Mesendoderm (in vitro differentiated cells): ENCODE data around the gene CPNE4.
"Not testable (repeated sequence)": the region's sequence is repeated elsewhere in the genome, so short reads cannot be mapped to it uniquely, and the experiment has no call there.

Source experiments
- DNase-seq: peaks from one replicate; pipeline ENCODE4 v3.0.0; 2013
- H2AK5ac ChIP-seq: 2 replicates; pipeline ENCODE4 v1.6.1; 2013; ENCODE audit warnings: low read length, inconsistent platforms
- H2BK120ac ChIP-seq: 2 replicates; pipeline ENCODE4 v1.6.1; 2013; ENCODE audit warnings: low read depth, mild to moderate bottlenecking, low read length, moderate library complexity, mixed read lengths
- H2BK15ac ChIP-seq: replicated peaks from 2 replicates; pipeline ENCODE4 v1.6.1; 2013; ENCODE audit warnings: low read depth, mild to moderate bottlenecking, moderate library complexity
- H2BK5ac ChIP-seq: 2 replicates; pipeline ENCODE4 v1.6.1; 2013; ENCODE audit warnings: low read length, inconsistent platforms
- H3K18ac ChIP-seq: 2 replicates; pipeline ENCODE4 v1.6.1; 2013; ENCODE audit warnings: mild to moderate bottlenecking, low read length, mixed read lengths
- H3K23ac ChIP-seq: one replicate; pipeline ENCODE4 v1.6.1; 2013; ENCODE audit warnings: low read length
- H3K27ac ChIP-seq: 2 replicates; pipeline ENCODE4 v1.5.1; 2013; ENCODE audit warnings: low read depth, mild to moderate bottlenecking, inconsistent platforms, low read length, moderate library complexity
- H3K27me3 ChIP-seq: 2 replicates; pipeline ENCODE4 v1.6.1; 2013; ENCODE audit warnings: low read length, control low read depth, mild to moderate bottlenecking, inconsistent platforms; ENCODE audit not compliant: insufficient read depth, poor library complexity
- H3K36me3 ChIP-seq: 2 replicates; pipeline ENCODE4 v1.6.1; 2013; ENCODE audit warnings: low read length, inconsistent platforms; ENCODE audit not compliant: control insufficient read depth, insufficient read depth
- H3K4ac ChIP-seq: one replicate; pipeline ENCODE4 v1.6.1; 2013; ENCODE audit warnings: low read depth, mild to moderate bottlenecking, low read length, moderate library complexity
- H3K4me1 ChIP-seq: 2 replicates; pipeline ENCODE4 v1.6.1; 2013; ENCODE audit warnings: low read depth, low read length, inconsistent platforms; ENCODE audit not compliant: control insufficient read depth
- H3K4me2 ChIP-seq: 2 replicates; pipeline ENCODE4 v1.6.1; 2013; ENCODE audit warnings: low read length
- H3K4me3 ChIP-seq: 2 replicates; pipeline ENCODE4 v1.5.1; 2013; ENCODE audit warnings: mild to moderate bottlenecking, low read length
- H3K56ac ChIP-seq: one replicate; pipeline ENCODE4 v1.6.1; 2013; ENCODE audit warnings: low read length
- H3K79me1 ChIP-seq: 2 replicates; pipeline ENCODE4 v1.6.1; 2013; ENCODE audit warnings: low read length, inconsistent platforms
- H3K79me2 ChIP-seq: 2 replicates; pipeline ENCODE4 v1.6.1; 2013; ENCODE audit warnings: mild to moderate bottlenecking, low read length; ENCODE audit not compliant: control insufficient read depth, insufficient read depth
- H3K9ac ChIP-seq: 2 replicates; pipeline ENCODE4 v1.6.1; 2013; ENCODE audit warnings: low read length, inconsistent platforms
- H4K5ac ChIP-seq: one replicate; pipeline ENCODE4 v1.6.1; 2013; ENCODE audit warnings: low read length
- H4K8ac ChIP-seq: one replicate; pipeline ENCODE4 v1.6.1; 2013; ENCODE audit warnings: low read depth, mild to moderate bottlenecking, control low read depth, low read length, moderate library complexity
- whole genome bisulfite sequencing: extraction: QIAGEN DNeasy Blood & Tissue Kit; methylation state at CpG from one replicate; pipeline ENCODE4 v1.1.7; 2013; ENCODE audit warnings: low lambda C conversion rate, missing lambda C conversion rate; ENCODE audit not compliant: insufficient coverage; ENCODE audit errors: extremely low coverage; 5-methylcytosine and 5-hydroxymethylcytosine counted together

Gene CPNE4

DNA sequence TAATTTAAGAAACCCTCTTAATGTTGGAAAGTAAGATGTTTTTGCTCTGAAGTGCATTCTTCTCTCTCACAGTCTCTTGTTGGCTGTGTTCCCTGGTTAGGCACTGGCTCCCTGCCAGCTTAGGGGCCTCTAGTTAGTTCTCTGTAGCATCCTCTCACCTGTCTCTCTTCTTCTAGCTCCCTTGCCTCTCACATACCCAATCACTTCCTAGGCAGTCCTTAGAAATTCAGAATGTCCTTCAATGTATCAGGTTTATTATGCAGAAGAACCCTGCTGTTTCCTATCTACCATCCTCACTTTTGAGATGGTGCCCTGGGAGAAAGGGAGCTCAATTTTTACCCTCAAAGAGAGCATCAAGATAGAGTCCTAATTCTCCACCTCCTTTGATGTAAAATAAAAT, 36.2 kb upstream of the CPNE4 start:
- Histone ChIP-seq H4K8ac (no peak overlapping the region), H2BK5ac (no peak overlapping the region), H3K79me1 (no peaks in the 10 kb centered on the region), H3K18ac (no peak overlapping the region), H2BK120ac (no peak overlapping the region), H3K4ac (no peak overlapping the region), H3K4me1 (no peaks in the 10 kb centered on the region), H3K79me2 (no peaks in the 10 kb centered on the region), H3K4me3 (no peak overlapping the region), H3K56ac (no peak overlapping the region), H3K23ac (no peak overlapping the region), H3K27me3 (peaks cover 2% of the 10 kb centered on the region), H3K4me2 (no peak overlapping the region), H3K36me3 (no peaks in the 10 kb centered on the region), H3K9ac (no peak overlapping the region), H3K27ac (no peak overlapping the region), H4K5ac (no peak overlapping the region), H2BK15ac (no peak overlapping the region), H2AK5ac (no peak overlapping the region)
- no peak for DNase-seq

DNA sequence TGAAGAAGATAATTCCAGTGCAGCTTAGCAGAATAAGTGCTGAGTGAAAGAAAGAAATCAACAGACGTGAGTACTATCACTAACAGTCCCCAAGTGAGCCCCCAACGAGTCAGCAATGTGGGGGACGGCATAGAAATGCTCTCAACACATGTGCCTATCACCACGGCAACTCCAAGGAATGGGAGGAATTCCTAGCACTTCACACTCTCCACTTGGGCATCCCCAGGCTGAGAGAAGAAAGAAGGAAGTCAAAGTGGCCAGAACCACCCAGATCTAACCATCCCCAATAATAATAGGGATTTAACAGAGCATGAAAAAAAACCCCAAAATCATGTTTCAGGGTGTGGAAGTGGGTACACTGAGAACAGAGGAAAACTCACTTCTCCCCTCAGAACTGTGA, 29.3 kb upstream of the CPNE4 start:
- Histone ChIP-seq H2BK15ac (no peak overlapping the region), H3K9ac (no peak overlapping the region), H3K27ac (no peak overlapping the region), H4K5ac (no peak overlapping the region), H4K8ac (no peak overlapping the region), H3K79me1 (no peaks in the 10 kb centered on the region), H3K4me2 (no peak overlapping the region), H3K18ac (no peak overlapping the region), H3K79me2 (no peaks in the 10 kb centered on the region), H3K27me3 (no peaks in the 10 kb centered on the region), H2AK5ac (no peak overlapping the region), H2BK5ac (no peak overlapping the region), H3K4me3 (no peak overlapping the region), H3K36me3 (no peaks in the 10 kb centered on the region), H3K4ac (no peak overlapping the region), H2BK120ac (no peak overlapping the region), H3K4me1 (peaks cover 4% of the 10 kb centered on the region), H3K23ac (no peak overlapping the region), H3K56ac (no peak overlapping the region)
- DNase-seq = peak; percentile 93
- no CpG with 5 or more reads among the region's 4 CpGs for WGBS

DNA sequence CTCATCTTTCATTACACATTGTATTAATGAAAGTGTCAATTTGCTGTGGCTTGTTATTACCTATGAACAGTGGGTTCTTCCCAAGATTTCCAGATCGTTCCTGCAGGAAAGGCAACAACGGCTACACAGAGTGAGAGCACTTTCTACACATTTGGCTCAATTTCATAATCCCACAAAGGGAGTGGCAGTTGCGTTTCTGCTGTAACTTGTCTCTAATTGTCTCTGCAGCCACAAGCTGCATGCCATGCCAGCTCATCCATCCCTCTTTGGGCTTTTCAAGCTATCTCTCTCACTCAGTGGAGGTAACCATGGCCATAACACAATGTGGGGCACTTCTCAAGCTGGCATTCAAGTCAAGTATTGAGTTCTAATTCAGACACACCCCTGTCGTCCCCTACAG, 27.7 kb upstream of the CPNE4 start:
- Histone ChIP-seq H3K23ac (no peak overlapping the region), H4K5ac (no peak overlapping the region), H2AK5ac (no peak overlapping the region), H3K79me1 (no peaks in the 10 kb centered on the region), H3K4me3 (no peak overlapping the region), H4K8ac (no peak overlapping the region), H3K4ac (no peak overlapping the region), H3K4me2 (no peak overlapping the region), H3K27me3 (no peaks in the 10 kb centered on the region), H3K27ac (no peak overlapping the region), H3K18ac (no peak overlapping the region), H3K56ac (no peak overlapping the region), H3K79me2 (no peaks in the 10 kb centered on the region), H2BK5ac (no peak overlapping the region), H2BK120ac (no peak overlapping the region), H3K36me3 (no peaks in the 10 kb centered on the region), H3K9ac (no peak overlapping the region), H2BK15ac (no peak overlapping the region), H3K4me1 (peaks cover 4% of the 10 kb centered on the region)
- WGBS = no CpG with 5 or more reads among the region's 4 CpGs
- no peak for DNase-seq

DNA sequence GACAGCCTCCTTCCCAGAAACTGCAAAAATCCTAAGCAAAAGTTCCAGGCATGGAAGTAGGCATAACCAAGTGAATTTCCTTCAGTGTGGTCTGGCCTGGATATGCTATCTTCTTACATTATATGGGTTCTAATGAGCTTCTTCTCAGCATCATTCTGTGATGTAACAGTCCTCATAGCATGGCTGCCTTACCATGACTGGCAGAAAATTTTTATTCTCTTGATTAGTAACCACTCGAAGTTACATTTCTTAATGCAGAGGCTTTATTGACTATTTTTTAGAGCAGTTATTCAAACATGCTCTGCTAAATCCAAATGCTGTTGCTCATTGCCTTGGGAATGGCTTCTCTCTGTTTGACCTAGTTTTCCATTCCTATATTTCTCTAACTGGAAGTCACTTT, 21.1 kb upstream of the CPNE4 start:
- no peaks in the 10 kb centered on the region for H3K79me1 ChIP-seq
- no peak overlapping the region for H3K4ac ChIP-seq
- H3K9ac ChIP-seq = no peak overlapping the region

DNA sequence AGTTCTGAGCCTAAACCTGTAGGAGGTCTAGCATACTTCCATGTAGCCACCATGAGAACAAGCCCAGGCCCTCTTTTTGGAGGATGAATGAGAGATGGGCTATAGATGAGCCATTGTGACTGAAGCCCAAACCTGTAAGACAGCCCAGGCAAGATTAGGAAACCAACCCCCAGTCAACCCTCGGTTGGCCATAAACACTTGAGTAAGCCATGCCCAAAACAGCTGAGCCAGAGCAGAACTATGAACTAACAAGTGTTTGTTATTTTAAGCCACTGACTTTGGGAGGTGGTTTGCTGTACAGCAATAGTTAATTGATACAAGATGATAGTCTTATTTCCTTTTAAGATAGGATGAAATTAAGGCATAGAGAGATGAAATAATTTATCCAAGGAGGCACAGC, 12.4 kb upstream of the CPNE4 start:
- Histone ChIP-seq H2AK5ac (no peak overlapping the region), H2BK5ac (no peak overlapping the region), H3K4me3 (no peak overlapping the region), H3K56ac (no peak overlapping the region), H3K18ac (no peak overlapping the region), H2BK15ac (no peak overlapping the region), H3K36me3 (no peaks in the 10 kb centered on the region), H2BK120ac (no peak overlapping the region), H3K4me1 (no peaks in the 10 kb centered on the region), H3K4me2 (no peak overlapping the region), H3K23ac (no peak overlapping the region), H3K27me3 (no peaks in the 10 kb centered on the region), H3K27ac (no peak overlapping the region), H4K8ac (no peak overlapping the region), H3K79me1 (no peaks in the 10 kb centered on the region), H4K5ac (no peak overlapping the region), H3K79me2 (no peaks in the 10 kb centered on the region), H3K4ac (no peak overlapping the region), H3K9ac (no peak overlapping the region)
- no peak for DNase-seq
- no CpG with 5 or more reads among the region's 1 CpG for WGBS

More for the DNA sequence above, 21.1 kb upstream of the CPNE4 start:
- Histone ChIP-seq H3K4me2 (no peak overlapping the region), H3K4me1 (no peaks in the 10 kb centered on the region), H3K27me3 (no peaks in the 10 kb centered on the region), H3K18ac (no peak overlapping the region), H3K36me3 (no peaks in the 10 kb centered on the region), H4K5ac (no peak overlapping the region), H2BK15ac (no peak overlapping the region), H3K79me2 (no peaks in the 10 kb centered on the region), H2BK120ac (no peak overlapping the region), H3K4me3 (no peak overlapping the region), H3K23ac (no peak overlapping the region), H2BK5ac (no peak overlapping the region), H4K8ac (no peak overlapping the region), H3K27ac (no peak overlapping the region), H3K56ac (no peak overlapping the region), H2AK5ac (no peak overlapping the region)
- no CpG with 5 or more reads among the region's 1 CpG for WGBS
- DNase-seq = no peak

DNA sequence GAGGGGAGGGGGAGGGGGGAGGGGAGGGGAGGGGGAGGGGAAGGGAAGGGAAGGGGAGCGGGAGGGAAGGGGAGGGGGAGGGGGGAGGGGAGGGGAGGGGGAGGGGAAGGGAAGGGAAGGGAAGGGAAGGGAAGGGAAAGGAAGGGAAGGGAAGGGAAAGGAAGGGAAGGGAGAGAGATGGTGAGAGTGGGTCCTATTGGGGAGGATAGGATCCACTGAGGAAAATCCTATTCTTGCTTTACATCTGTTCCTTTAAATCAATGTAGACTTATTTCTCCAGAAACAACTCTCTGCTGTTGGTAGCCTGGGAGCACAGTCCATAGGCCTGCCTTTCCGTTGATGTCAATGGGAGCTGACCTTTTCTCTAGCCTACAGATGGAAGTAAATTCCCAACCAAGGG, 10.1 kb upstream of the CPNE4 start:
- H2BK120ac ChIP-seq, H3K9ac ChIP-seq, H4K5ac ChIP-seq, H3K18ac ChIP-seq, H3K27me3 ChIP-seq, H3K4me2 ChIP-seq, H3K23ac ChIP-seq, DNase-seq, H2BK15ac ChIP-seq, H3K36me3 ChIP-seq, H3K4me1 ChIP-seq, H3K56ac ChIP-seq, H3K79me2 ChIP-seq, H2AK5ac ChIP-seq, H2BK5ac ChIP-seq, H3K27ac ChIP-seq, H3K4me3 ChIP-seq, H3K4ac ChIP-seq, H4K8ac ChIP-seq, H3K79me1 ChIP-seq: not testable (repeated sequence)
- no CpG with 5 or more reads among the region's 2 CpGs for WGBS
